ENCODE results near the gene ARHGAP18.

- TF ChIP-seq EGR1 (IDR thresholded peaks at IDR 0.05): no peak
- TF ChIP-seq MAX (IDR thresholded peaks at IDR 0.05): no peak
These were observed 47.6 kb downstream of the ARHGAP18 start for GRCh38 chr6:129662406-129662766.
